ENCODE results near the gene SLC6A1. TPM values are rescaled to one million over a fixed set of nuclear protein-coding genes. Genes with fewer than 3 reads are reported as not detected.

The SLC6A1 gene
- total and polyA plus RNA-seq, 2 of the 13 experiments (the other 11 are each of a cell fraction or from before 2014, with no cell fraction given), result not detected

- Histone ChIP-seq H3K4me3 (replicated peaks in 1 of 3; ENCODE audit: insufficient read depth in 1 of 3, low read depth in 2 of 3, low read length in 3 of 3) (no peak overlapping the region), H3K27me3 (ENCODE audit: control insufficient read depth in 1 of 2, insufficient read depth in 2 of 2, low read length in 2 of 2) (peaks cover 2 to 19% of the 10 kb centered on the region in 2 experiments; a peak in 3 of 5 replicates), H3K4me2 (ENCODE audit: low read depth, low read length) (no peak overlapping the region), H3K36me3 (replicated peaks in 1 of 2; ENCODE audit: control insufficient read depth in 1 of 2, insufficient read depth in 2 of 2, low read length in 2 of 2) (no peaks in the 10 kb centered on the region), H3K27ac (ENCODE audit: extremely low read length, insufficient read depth, low read length) (no peak overlapping the region), H3K9me3 (ENCODE audit: low read length) (no peaks in the 10 kb centered on the region), H3K9ac (ENCODE audit: insufficient read depth, low read depth, low read length) (no peak overlapping the region), H3K79me2 (ENCODE audit: insufficient read depth, low read length) (no peaks in the 10 kb centered on the region), H2AFZ (ENCODE audit: low read length) (no peak overlapping the region), H4K20me1 (ENCODE audit: insufficient read depth, low read length) (0 out of 2 replicates have a peak, but pooled peaks cover 3% of the 10 kb centered on the region), H3K4me1 (ENCODE audit: insufficient read depth, low read length) (no peaks in the 10 kb centered on the region)
- FAIRE-seq (no peak), DNase-seq (ENCODE audit: low spot score) (no peak), ATAC-seq (no peak)
- in situ Hi-C loops (cut with HindIII; ENCODE audit: extremely low pct_ligation_motif_present, low pct_unique_long_range_greater_than_20kb), result no loop called here
- CTCF ChIA-PET (ENCODE audit: low intra/inter-chr PET ratio, low total read pairs), result no interaction called here
- no TSS peak for BruUV-seq (replicated peaks)
- intact Hi-C loops (cut with micrococcal nuclease; ENCODE audit: unreplicated experiment), result no loop called here
- POLR2A ChIA-PET, result no interaction called here
- TF ChIP-seq TEAD2 (CRISPR knock-in tag; IDR thresholded peaks at IDR 0.05) (no peak), ZBTB7B (CRISPR knock-in tag; IDR thresholded peaks at IDR 0.05) (no peak), CBX1 (IDR thresholded peaks at IDR 0.05; ENCODE audit: low read depth) (no peak)
- TF ChIP-seq, protein P1, sequence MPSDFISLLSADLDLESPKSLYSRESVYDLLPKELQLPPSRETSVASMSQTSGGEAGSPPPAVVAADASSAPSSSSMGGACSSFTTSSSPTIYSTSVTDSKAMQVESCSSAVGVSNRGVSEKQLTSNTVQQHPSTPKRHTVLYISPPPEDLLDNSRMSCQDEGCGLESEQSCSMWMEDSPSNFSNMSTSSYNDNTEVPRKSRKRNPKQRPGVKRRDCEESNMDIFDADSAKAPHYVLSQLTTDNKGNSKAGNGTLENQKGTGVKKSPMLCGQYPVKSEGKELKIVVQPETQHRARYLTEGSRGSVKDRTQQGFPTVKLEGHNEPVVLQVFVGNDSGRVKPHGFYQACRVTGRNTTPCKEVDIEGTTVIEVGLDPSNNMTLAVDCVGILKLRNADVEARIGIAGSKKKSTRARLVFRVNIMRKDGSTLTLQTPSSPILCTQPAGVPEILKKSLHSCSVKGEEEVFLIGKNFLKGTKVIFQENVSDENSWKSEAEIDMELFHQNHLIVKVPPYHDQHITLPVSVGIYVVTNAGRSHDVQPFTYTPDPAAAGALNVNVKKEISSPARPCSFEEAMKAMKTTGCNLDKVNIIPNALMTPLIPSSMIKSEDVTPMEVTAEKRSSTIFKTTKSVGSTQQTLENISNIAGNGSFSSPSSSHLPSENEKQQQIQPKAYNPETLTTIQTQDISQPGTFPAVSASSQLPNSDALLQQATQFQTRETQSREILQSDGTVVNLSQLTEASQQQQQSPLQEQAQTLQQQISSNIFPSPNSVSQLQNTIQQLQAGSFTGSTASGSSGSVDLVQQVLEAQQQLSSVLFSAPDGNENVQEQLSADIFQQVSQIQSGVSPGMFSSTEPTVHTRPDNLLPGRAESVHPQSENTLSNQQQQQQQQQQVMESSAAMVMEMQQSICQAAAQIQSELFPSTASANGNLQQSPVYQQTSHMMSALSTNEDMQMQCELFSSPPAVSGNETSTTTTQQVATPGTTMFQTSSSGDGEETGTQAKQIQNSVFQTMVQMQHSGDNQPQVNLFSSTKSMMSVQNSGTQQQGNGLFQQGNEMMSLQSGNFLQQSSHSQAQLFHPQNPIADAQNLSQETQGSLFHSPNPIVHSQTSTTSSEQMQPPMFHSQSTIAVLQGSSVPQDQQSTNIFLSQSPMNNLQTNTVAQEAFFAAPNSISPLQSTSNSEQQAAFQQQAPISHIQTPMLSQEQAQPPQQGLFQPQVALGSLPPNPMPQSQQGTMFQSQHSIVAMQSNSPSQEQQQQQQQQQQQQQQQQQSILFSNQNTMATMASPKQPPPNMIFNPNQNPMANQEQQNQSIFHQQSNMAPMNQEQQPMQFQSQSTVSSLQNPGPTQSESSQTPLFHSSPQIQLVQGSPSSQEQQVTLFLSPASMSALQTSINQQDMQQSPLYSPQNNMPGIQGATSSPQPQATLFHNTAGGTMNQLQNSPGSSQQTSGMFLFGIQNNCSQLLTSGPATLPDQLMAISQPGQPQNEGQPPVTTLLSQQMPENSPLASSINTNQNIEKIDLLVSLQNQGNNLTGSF (CRISPR knock-in tag; IDR thresholded peaks at IDR 0.05), result no peak
- 38% methylated on average over 5 of the region's 5 CpGs for WGBS (ENCODE audit: low lambda C conversion rate)
Measured at GRCh38 chr3:11080492-11080891, 87.9 kb downstream of the SLC6A1 start.

Measured in HepG2 (cell line).